GM12873 (cell line): ENCODE data around the gene TRMT1.

Experiments
- TF ChIP-seq, protein P1 (sequence below): IDR thresholded peaks from 2 replicates; pipeline ENCODE4 v1.5.1; 2012; ENCODE audit warnings: low read depth, mild to moderate bottlenecking, moderate library complexity, low read length, control low read depth; ENCODE audit not compliant: insufficient read depth; ENCODE audit errors: missing control alignments

TRMT1 gene

DNA sequence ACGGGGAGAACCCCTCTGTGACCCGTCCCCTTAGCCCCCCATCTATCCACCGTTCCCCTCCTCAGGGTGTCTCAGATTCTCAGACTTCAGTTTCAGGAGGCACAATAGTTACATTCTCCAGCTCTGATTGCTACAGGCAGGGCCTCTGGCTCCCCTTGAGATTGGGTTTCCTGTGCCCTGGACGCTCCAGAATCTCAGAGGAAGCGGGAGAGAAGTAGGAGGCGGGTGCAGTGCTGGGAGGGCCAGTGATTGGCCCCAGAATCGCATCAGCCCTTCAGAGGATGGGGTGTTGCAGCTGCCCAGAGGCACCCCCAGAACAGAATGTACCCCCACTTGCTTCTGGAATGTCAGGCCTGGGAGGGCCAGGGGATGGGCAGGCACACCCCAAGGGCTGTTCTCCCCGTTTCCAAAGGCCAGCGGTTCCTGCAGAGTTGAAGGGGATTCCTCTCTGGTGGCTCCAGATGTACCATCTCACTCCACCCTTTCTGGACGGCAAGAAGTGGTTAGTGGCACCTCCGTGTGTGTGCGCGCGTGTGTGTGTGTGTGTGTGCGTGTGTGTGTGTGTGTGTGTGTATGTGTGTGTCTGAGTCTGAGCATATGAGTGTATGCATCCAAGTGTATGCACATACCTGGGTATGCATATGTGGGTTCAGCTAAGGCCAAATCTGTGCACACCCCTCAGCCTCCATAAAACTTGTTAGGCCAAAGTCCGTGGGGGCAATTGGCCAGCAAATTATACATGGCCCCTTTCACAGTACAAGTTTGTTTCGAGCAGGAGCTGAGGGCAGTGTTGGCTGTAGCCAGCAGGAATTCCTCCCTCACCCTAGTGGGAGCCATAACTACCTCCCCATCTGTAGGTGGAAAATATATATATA is 49.4 kb downstream of the TRMT1 start:
- TF ChIP-seq, protein P1, sequence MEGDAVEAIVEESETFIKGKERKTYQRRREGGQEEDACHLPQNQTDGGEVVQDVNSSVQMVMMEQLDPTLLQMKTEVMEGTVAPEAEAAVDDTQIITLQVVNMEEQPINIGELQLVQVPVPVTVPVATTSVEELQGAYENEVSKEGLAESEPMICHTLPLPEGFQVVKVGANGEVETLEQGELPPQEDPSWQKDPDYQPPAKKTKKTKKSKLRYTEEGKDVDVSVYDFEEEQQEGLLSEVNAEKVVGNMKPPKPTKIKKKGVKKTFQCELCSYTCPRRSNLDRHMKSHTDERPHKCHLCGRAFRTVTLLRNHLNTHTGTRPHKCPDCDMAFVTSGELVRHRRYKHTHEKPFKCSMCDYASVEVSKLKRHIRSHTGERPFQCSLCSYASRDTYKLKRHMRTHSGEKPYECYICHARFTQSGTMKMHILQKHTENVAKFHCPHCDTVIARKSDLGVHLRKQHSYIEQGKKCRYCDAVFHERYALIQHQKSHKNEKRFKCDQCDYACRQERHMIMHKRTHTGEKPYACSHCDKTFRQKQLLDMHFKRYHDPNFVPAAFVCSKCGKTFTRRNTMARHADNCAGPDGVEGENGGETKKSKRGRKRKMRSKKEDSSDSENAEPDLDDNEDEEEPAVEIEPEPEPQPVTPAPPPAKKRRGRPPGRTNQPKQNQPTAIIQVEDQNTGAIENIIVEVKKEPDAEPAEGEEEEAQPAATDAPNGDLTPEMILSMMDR: no peak

DNA sequence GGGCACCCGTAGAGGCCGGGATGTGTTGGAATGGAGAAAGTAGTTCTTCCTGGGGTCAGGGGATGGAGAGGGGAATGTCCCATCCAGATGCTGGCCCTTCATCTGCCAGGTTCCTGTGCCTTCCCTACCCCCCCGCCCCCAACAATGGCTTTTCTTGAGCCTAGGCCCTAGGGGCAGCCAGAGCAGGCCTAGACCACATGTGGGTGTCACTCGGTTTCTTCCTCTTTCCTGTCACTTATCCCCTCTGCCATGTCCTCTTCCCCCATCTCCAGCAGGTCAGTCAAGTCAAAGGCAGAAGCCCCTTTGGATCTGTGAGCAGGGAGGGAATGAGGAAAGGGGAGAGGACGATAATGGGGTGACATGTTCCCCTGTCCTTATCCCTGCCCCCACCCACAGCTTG is 50.3 kb downstream of the TRMT1 start:
- TF ChIP-seq, protein P1: no peak

DNA sequence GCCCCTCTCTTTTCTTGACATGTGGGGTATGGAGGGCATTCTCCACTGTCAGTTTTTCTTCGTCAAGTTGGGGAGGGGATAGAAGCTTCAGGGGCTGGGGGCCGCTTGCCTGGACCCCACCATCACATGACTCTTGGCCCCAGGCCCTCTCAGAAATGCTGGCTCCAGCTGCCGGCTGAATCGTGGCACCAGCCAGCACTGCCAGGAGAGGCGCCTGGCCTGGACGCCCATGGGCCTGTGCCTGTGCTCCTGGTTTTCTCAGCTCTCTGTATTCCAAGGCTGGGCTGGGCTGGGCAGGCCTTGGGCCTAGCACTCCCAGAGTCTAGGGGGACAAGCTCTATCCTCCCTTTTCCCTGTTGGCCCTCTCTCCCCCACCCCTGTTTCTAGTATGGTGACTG is 52.4 kb downstream of the TRMT1 start:
- TF ChIP-seq, protein P1: no peak

DNA sequence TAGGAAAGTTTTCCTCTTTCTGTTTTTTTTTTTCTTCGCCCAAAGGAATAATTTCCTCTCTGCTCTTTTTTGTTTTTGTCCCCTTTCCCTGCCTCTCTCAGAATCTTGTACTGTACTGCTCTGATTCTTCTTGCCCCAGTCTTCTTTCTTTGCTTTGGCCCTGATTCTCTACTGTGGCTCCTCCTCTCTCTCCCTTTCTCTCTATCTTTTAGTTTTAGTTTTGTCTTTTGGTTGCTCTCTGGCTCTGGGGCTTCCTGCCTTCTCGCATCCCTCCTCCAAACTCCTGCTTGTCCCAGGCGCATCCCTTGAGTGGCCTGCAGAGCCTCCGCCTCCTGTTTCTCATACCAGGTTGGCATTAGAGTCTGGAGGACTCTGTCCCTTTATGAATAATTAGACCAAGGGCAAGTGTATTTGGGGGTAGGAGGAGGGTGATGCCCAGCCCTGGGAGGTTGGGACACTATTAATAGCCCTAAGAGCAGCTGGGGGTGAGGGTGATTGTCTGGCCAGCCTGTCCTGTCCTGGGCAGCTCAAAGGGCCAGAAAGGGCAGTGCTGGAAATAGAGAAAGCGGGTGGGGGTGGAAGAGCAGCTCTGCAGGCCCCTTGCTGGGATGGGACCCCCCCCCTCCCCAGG is 53.0 kb downstream of the TRMT1 start:
- TF ChIP-seq, protein P1: no peak

DNA sequence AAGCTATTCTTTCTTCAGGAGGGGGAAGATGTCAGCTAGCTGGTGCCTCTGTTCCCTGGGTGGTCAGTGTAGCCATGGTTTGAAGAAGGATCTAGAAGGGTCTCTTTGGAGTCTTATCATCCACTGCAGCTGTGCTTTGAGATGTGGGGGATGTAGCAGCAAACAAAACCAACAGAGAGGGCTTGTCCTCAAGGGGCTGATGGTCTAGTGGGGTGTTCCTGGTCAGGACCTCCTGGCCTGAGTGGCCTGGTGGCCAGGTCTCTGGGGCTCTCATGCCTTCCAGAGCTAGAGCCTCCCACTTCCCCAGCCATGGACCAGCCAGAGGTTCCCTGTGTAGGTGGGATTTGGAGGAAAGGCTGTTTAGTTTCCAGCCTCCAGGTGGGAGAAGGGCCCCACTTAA is 54.2 kb downstream of the TRMT1 start:
- TF ChIP-seq, protein P1: no peak

GRCh38 chr19:13060964-13061927 is 55.3 kb downstream of the TRMT1 start:
- TF ChIP-seq, protein P1: peak; percentile 99
